HG02840 (cell line): ENCODE results near the gene GNA15.

ENCODE experiments used
- ATAC-seq: cut with Tn5 transposase; IDR thresholded peaks from one replicate; pipeline ENCODE4 v1.9.1; 2021; ENCODE audit warnings: mild to moderate bottlenecking, moderate library complexity, moderate number of reproducible peaks; ENCODE audit not compliant: unreplicated experiment, low FRiP score

The GNA15 gene

DNA sequence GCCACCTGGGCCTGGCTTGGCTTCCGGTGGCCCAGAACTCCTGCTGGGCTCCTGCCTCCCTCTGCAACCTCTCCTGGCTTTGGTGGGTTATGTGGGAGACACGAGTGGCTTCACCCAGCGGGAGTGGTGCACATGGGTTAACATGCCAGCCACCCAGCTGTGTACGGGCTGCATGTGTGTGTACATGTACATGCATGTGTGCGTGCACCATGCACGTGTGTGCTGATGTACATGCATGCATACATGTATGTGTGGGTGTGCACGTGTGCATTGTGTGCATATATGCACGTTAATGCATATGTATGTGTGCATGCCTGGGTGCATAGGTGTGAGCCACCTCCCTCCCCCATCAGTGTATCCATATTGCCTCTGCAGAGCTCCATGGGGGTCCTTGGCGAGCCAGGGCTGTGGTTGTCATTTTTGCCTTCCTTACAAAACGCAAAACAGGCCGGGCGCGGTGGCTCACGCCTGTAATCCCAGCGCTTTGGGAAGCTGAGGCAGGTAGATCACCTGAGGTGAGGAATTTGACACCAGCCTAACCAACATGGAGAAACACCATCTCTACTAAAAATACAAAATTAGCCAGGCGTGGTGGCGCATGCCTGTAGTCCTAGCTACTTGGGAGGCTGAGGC lies 29.2 kb upstream of the GNA15 start:
- no peak for ATAC-seq

- no peak for ATAC-seq
Observed at GRCh38 chr19:3107658-3108057, 28.2 kb upstream of the GNA15 start.

DNA sequence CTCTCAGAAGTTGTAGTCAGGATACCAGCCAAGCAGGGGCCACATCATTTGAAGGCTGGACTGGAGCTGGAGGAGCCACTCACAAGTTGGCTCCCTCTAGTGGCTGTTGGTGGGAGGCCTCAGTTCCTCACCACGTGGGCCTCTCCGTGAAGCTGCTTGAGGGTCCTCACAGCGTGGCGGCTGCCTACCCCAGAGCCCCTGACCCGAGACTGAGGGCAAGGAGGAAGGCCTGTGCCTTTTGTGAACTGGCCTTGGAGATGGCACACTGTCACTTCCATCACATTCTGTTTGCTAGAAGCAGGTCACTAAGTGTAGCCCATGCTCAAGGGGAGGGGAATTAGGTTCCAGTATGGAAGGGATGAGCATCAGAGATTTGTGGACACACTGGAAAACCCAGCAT lies 27.1 kb upstream of the GNA15 start:
- ATAC-seq = no peak

- no peak for ATAC-seq
Observed at GRCh38 chr19:3109491-3109890, 26.3 kb upstream of the GNA15 start.

GRCh38 chr19:3110126-3110825 lies 25.6 kb upstream of the GNA15 start:
- no peak for ATAC-seq

GRCh38 chr19:3111586-3112247 lies 24.1 kb upstream of the GNA15 start:
- no peak for ATAC-seq

DNA sequence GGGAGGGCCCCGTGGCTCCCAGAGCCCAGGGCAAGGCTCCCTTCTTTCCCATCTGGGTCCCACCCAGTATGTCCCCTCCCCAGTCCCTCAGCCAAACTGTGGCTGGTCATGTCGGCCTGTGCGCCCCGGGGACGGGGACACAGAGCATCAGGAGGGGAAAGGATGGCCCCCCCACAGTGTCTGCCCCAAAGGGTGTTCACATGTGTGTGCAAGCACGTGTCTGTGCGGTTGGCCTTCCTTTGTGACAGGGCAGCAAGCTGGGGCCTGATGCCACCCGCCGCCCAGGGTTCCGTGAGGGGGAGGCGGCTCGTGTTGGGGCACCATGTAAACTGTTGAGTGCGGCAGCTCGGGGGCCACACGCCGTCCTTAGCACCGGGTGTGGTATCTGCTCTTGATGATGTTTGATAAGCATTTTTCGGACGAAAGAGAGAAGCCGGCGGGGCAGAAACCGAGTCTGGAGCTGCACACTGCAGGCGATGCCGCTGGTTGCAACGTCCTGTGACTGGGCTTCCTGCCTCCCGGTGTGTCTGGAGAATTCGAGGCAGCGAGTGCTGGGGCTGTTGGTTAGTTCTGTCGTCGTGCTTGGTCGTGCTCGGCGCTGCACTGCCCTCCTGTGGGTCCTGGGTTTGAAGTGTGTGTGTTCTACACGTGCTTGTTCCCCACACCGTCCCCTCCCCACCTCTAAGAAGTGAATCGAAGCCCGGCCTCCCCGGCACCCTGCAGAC lies 23.3 kb upstream of the GNA15 start:
- no peak for ATAC-seq

DNA sequence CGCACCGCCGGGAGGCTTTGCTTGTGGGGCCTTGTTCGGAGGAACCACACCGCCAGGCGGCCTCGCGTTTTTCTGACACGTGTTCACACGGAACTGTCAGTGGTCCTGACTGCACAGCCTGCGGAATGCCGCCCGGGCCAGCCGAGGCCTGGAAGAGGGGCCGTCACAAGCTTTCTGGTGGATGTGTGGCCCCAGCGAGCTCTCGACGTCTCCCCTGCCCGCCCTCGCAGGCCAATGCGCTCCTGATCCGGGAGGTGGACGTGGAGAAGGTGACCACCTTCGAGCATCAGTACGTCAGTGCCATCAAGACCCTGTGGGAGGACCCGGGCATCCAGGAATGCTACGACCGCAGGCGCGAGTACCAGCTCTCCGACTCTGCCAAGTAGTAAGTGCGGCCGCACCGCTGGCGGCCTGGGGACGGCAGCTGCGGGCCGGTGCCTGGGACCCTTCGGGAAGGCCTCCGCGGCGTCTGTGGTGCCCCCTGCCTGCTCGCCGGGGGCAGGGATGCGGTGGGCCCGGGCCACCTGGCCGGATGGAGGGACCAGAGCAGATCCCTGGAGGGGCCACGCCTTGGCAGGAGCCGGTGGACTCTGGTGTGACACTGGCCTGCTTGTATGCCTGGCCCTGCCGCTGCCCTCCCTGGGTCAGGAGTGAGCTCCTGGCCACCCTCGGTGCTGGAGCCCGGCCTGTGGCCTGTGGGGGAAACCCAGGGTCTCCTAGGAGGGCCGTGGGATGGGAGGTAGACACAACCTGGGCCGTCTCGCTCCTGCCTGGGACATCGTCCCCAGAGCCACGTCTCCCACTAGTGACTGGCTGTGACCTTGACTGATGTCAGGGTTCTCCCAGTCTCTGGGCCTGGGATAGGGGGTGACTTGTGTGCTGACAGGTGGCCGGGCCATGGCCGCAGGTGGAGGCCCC lies 22.5 kb upstream of the GNA15 start:
- ATAC-seq = no peak

- no peak for ATAC-seq
Observed at GRCh38 chr19:3114018-3114726, 21.7 kb upstream of the GNA15 start.

- no peak for ATAC-seq
Observed at GRCh38 chr19:3114811-3115210, 21.0 kb upstream of the GNA15 start.

GRCh38 chr19:3115411-3115810 lies 20.4 kb upstream of the GNA15 start:
- no peak for ATAC-seq

GRCh38 chr19:3115916-3116602 lies 19.8 kb upstream of the GNA15 start:
- no peak for ATAC-seq

DNA sequence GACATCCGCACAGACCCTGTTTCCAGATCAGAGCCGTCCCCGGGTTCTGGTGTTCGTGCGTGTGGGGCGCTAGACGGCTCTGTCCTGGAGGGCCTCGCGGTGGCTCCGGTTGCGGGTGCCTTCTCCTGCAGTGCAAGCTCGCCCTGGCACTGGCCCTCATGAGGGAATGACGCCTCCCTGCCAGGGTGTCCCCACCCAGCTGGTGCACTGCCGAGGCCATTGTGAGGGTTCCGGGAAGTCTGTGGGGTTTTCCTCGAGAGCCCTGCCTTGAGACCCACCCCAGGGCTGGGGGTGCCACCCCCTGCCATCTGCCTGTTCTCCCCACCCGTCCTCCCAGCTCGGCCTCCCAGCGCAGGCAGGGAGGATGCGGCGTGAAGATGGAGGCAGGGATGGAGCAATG lies 19.2 kb upstream of the GNA15 start:
- ATAC-seq = no peak

- ATAC-seq = no peak
Observed at GRCh38 chr19:3117716-3118115, 18.1 kb upstream of the GNA15 start.

GRCh38 chr19:3118232-3119070 lies 17.4 kb upstream of the GNA15 start:
- no peak for ATAC-seq

DNA sequence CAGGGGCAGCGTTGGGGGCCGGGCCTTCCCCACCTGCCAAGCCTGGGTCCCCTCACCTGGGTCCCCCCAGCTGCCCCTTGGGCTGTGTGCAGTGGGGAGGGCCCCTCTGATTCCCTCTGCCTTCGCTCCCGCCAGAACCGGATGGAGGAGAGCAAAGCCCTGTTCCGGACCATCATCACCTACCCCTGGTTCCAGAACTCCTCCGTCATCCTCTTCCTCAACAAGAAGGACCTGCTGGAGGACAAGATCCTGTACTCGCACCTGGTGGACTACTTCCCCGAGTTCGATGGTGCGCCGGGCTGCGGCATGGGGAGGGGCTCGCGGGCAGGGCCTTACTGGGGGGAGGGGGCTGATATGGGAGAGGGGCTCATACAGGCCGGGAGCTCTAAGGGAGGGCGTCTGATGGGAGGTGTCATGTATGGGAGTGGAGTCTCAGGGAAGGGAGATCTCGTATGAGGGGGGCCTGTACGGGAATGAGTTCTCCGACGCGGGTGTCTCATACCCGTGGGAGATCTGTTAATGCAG lies 16.7 kb upstream of the GNA15 start:
- no peak for ATAC-seq

DNA sequence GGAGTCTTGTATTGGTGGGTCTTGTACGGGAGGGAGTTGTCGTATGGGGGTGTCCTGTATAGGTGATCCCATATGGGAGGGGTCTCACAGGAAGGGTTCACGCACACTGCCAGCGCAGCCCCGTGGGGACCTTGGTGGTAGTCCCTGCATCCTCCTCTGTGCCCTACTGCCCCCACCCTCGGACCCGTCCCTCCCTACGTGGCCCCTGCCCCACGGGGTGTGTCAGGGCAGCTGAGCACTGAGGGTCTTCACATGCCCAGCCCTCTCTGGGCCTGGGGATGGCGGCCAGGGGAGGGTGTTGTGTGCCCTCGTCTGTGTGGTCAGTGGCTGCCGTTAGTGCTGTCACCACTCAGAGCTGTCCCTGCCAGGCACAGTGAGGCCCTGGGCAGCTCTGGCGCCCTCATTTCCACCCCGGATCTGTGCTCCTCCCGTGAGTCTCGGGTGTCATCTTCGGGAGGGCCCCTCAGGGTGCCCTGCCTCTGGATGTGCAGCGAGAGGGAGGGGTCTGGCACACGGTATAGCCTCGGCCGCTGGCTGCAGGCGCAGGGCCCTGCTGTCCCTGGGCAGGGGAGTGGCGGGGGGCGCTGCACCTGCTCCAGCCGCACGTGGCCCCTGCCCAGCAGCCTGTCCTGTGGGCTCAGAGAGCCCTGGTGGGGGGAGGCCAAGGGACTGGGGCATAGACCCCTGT lies 16.0 kb upstream of the GNA15 start:
- ATAC-seq = no peak
